H1 (cell line): ENCODE results near the gene RIN2. TPM values are rescaled to one million over a fixed set of nuclear protein-coding genes. Genes with fewer than 3 reads are reported as not detected.

Experiments
- CTCF ChIA-PET: fragments of 300-600 bp; sonication (Branson Sonifier 250); formaldehyde crosslinking; loops from one replicate; lab custom pipeline; 2021; ENCODE audit not compliant: partially characterized antibody; lab: Charles Lee
- POLR2A ChIA-PET: fragments of 300-600 bp; sonication (Branson Sonifier 250); formaldehyde crosslinking; loops from one replicate; lab custom pipeline; 2021; ENCODE audit warnings: inconsistent platforms; ENCODE audit not compliant: partially characterized antibody; lab: Charles Lee
- DNase-seq, 2 experiments: peaks; one replicate each; pipeline versions ENCODE4 v3.0.0 to v3.0.0-alpha.2; 2010 to 2022; ENCODE audit warnings: low spot score in 2 of 2, low read depth in 1 of 2, mixed read lengths in 1 of 2
- FAIRE-seq: peaks from 2 replicates; lab custom pipeline; 2011; peaks lifted over from hg19 to GRCh38; lab: Jason Lieb, UNC
- H2AFZ ChIP-seq: 2 replicates; pipeline ENCODE4 v1.8.1; 2012; ENCODE audit warnings: low read length, inconsistent platforms
- H2AK5ac ChIP-seq: 2 replicates; pipeline ENCODE4 v1.6.1; 2013; ENCODE audit warnings: low read depth, low read length
- H2BK120ac ChIP-seq: replicated peaks from 2 replicates; pipeline ENCODE3; 2013; ENCODE audit warnings: low read depth, low read length, inconsistent platforms
- H2BK12ac ChIP-seq: 2 replicates; pipeline ENCODE4 v1.6.1; 2013; ENCODE audit warnings: low read depth, low read length
- H2BK15ac ChIP-seq: 2 replicates; pipeline ENCODE4 v1.6.1; 2013; ENCODE audit warnings: low read length
- H2BK20ac ChIP-seq: 2 replicates; pipeline ENCODE4 v1.6.1; 2013; ENCODE audit warnings: low read length
- H2BK5ac ChIP-seq: 2 replicates; pipeline ENCODE4 v1.6.1; 2013; ENCODE audit warnings: low read depth, low read length
- H3K14ac ChIP-seq: 2 replicates; pipeline ENCODE4 v1.6.1; 2013; ENCODE audit warnings: inconsistent platforms; ENCODE audit not compliant: insufficient read length
- H3K18ac ChIP-seq: 2 replicates; pipeline ENCODE4 v1.6.1; 2013; ENCODE audit warnings: low read length; ENCODE audit errors: extremely low read depth
- H3K23ac ChIP-seq: 2 replicates; pipeline ENCODE4 v1.6.1; 2013; ENCODE audit warnings: inconsistent platforms; ENCODE audit not compliant: insufficient read length
- H3K23me2 ChIP-seq: 2 replicates; pipeline ENCODE4 v1.6.1; 2013; ENCODE audit warnings: low read depth, low read length
- H3K27ac ChIP-seq: 2 replicates; pipeline ENCODE4 v1.6.1; 2011; ENCODE audit warnings: low read depth, low read length, inconsistent platforms
- H3K27me3 ChIP-seq, 4 experiments: replicated peaks in 1 of 4; 1 replicate in 1 of 4; 2 replicates in 3 of 4; pipeline versions ENCODE4 v1.6.1 to v1.8.1; 2011 to 2013; ENCODE audit warnings: low read length in 3 of 4, mild to moderate bottlenecking in 3 of 4, inconsistent platforms in 2 of 4, mixed read lengths in 2 of 4, moderate library complexity in 1 of 4; ENCODE audit not compliant: control insufficient read depth in 3 of 4, insufficient read depth in 3 of 4; ENCODE audit errors: extremely low read depth in 1 of 4
- H3K36me3 ChIP-seq, 4 experiments: 2 replicates each; pipeline versions ENCODE4 v1.6.1 to v1.8.1; 2011 to 2013; ENCODE audit warnings: mild to moderate bottlenecking in 4 of 4, low read length in 3 of 4, moderate library complexity in 2 of 4, control low read depth in 1 of 4, inconsistent platforms in 1 of 4; ENCODE audit not compliant: insufficient read depth in 4 of 4, control insufficient read depth in 2 of 4
- H3K4ac ChIP-seq: replicated peaks from 2 replicates; pipeline ENCODE3; 2013; ENCODE audit warnings: low read length, low read depth, mixed read lengths, inconsistent platforms; ENCODE audit not compliant: insufficient read length
- H3K4me1 ChIP-seq, 4 experiments: replicated peaks in 1 of 4; 1 replicate in 1 of 4; 2 replicates in 3 of 4; pipeline versions ENCODE4 v1.6.1 to v1.8.1; 2011 to 2013; ENCODE audit warnings: low read length in 3 of 4, inconsistent platforms in 2 of 4, mixed read lengths in 1 of 4; ENCODE audit not compliant: insufficient read depth in 4 of 4, control insufficient read depth in 3 of 4
- H3K4me2 ChIP-seq, 2 experiments: 2 replicates each; pipeline versions ENCODE4 v1.6.1 to v1.8.1; 2011 to 2013; ENCODE audit warnings: low read depth in 2 of 2, low read length in 2 of 2, control low read depth in 1 of 2, inconsistent platforms in 1 of 2, mild to moderate bottlenecking in 1 of 2; ENCODE audit not compliant: insufficient read depth in 1 of 2
- H3K4me3 ChIP-seq, 4 experiments: fragments of 200-600, 300-600 bp in 1 of 4; sonication (generic), shearing (Covaris generic), sonication (Bioruptor Twin) in 1 of 4; 2 replicates each; pipeline versions ENCODE4 v1.5.1 to v1.8.1; 2011 to 2016; ENCODE audit warnings: low read length in 4 of 4, low read depth in 3 of 4, control low read depth in 2 of 4, inconsistent platforms in 2 of 4, mild to moderate bottlenecking in 2 of 4, mixed read lengths in 1 of 4, moderate library complexity in 1 of 4; ENCODE audit not compliant: insufficient read depth in 2 of 4; ENCODE audit errors: extremely low read depth in 1 of 4
- H3K56ac ChIP-seq: replicated peaks from 2 replicates; pipeline ENCODE3; 2013; ENCODE audit warnings: low read depth, mild to moderate bottlenecking, mixed read lengths, low read length, inconsistent platforms; ENCODE audit not compliant: insufficient read length
- H3K79me1 ChIP-seq: 2 replicates; pipeline ENCODE4 v1.6.1; 2013; ENCODE audit warnings: low read depth, low read length, control low read depth
- H3K79me2 ChIP-seq, 2 experiments: 2 replicates each; pipeline versions ENCODE4 v1.6.1 to v1.8.1; 2012 to 2013; ENCODE audit warnings: low read length in 2 of 2, mild to moderate bottlenecking in 2 of 2, inconsistent platforms in 1 of 2; ENCODE audit not compliant: insufficient read depth in 2 of 2, control insufficient read depth in 1 of 2
- H3K9ac ChIP-seq, 4 experiments: replicated peaks in 1 of 4; 1 replicate in 1 of 4; 2 replicates in 3 of 4; pipeline versions ENCODE4 v1.6.1 to v1.8.1; 2011 to 2013; ENCODE audit warnings: low read depth in 3 of 4, low read length in 3 of 4, control low read depth in 2 of 4, mild to moderate bottlenecking in 2 of 4, moderate library complexity in 2 of 4, inconsistent platforms in 1 of 4; ENCODE audit errors: extremely low read depth in 1 of 4
- H3K9me3 ChIP-seq, 2 experiments: 2 replicates each; pipeline versions ENCODE4 v1.6.1 to v1.8.1; 2012 to 2013; ENCODE audit warnings: mild to moderate bottlenecking in 2 of 2, moderate library complexity in 2 of 2, control low read depth in 1 of 2, inconsistent platforms in 1 of 2, low read depth in 1 of 2, low read length in 1 of 2, mixed read lengths in 1 of 2; ENCODE audit not compliant: insufficient read depth in 2 of 2
- H4K20me1 ChIP-seq, 2 experiments: replicated peaks in 1 of 2; 2 replicates each; pipeline versions ENCODE3 to v1.8.1; 2011 to 2013; ENCODE audit warnings: inconsistent platforms in 2 of 2, low read length in 2 of 2, mild to moderate bottlenecking in 1 of 2; ENCODE audit not compliant: insufficient read depth in 2 of 2, control insufficient read depth in 1 of 2
- H4K5ac ChIP-seq: 2 replicates; pipeline ENCODE4 v1.6.1; 2013; ENCODE audit warnings: low read length, low read depth, mixed read lengths, inconsistent platforms; ENCODE audit not compliant: insufficient read length
- H4K8ac ChIP-seq: 2 replicates; pipeline ENCODE4 v1.8.0; 2013; ENCODE audit warnings: mild to moderate bottlenecking, moderate library complexity, low read length, inconsistent platforms; ENCODE audit not compliant: insufficient read depth; ENCODE audit errors: extremely low read depth
- H4K91ac ChIP-seq: replicated peaks from 2 replicates; pipeline ENCODE3; 2013; ENCODE audit warnings: low read length, mixed read lengths, inconsistent platforms; ENCODE audit not compliant: insufficient read length
- ATF3 ChIP-seq: IDR thresholded peaks from 2 replicates; pipeline ENCODE4 v1.6.1; 2011; ENCODE audit warnings: low read depth, mild to moderate bottlenecking, low read length; ENCODE audit not compliant: insufficient read depth
- BCL11A ChIP-seq, 2 experiments: IDR thresholded peaks; one replicate each; pipeline ENCODE4 v1.6.1; 2011; ENCODE audit warnings: low read depth in 2 of 2, low read length in 2 of 2, mild to moderate bottlenecking in 2 of 2
- GTF2F1 ChIP-seq: IDR thresholded peaks from 2 replicates; pipeline ENCODE4 v1.6.1; 2012; ENCODE audit warnings: low read depth, low read length, improper control_type of control experiment, borderline replicate concordance
- HDAC6 ChIP-seq: IDR thresholded peaks from one replicate; pipeline ENCODE4 v1.7.1; 2012; ENCODE audit warnings: low read depth, mild to moderate bottlenecking, inconsistent platforms, low read length, moderate library complexity
- KDM1A ChIP-seq: fragments of 200-600, 300-600 bp; sonication (generic); IDR thresholded peaks from 2 replicates; pipeline ENCODE4 v1.7.1; 2016; ENCODE audit warnings: mild to moderate bottlenecking, low read length, borderline replicate concordance
- NRF1 ChIP-seq: IDR thresholded peaks from 2 replicates; pipeline ENCODE4 v1.6.1; 2011; ENCODE audit warnings: mild to moderate bottlenecking, low read depth, low read length, improper control_type of control experiment
- RAD21 ChIP-seq, 2 experiments: IDR thresholded peaks in 1 of 2; conservative IDR thresholded peaks in 1 of 2; 2 replicates each; pipeline ENCODE4 v1.6.1; 2011; ENCODE audit warnings: low read depth in 2 of 2, low read length in 2 of 2, improper control_type of control experiment in 1 of 2, inconsistent platforms in 1 of 2, mild to moderate bottlenecking in 1 of 2, moderate library complexity in 1 of 2
- SIX5 ChIP-seq: IDR thresholded peaks from 2 replicates; pipeline ENCODE4 v1.6.1; 2011; ENCODE audit warnings: mild to moderate bottlenecking, low read depth, low read length
- ZNF274 ChIP-seq: IDR thresholded peaks from 2 replicates; pipeline ENCODE4 v1.7.0; 2012; ENCODE audit warnings: low read length, borderline replicate concordance; ENCODE audit errors: extremely low read depth
- WGBS, 2 experiments: shearing (Covaris generic) in 1 of 2; methylation state at CpG; one replicate each; pipeline versions ENCODE4 v1.1.6 to v1.1.7; 2013 to 2015; ENCODE audit warnings: low lambda C conversion rate in 2 of 2, mixed read lengths in 2 of 2, inconsistent platforms in 1 of 2, low coverage in 1 of 2, missing lambda C conversion rate in 1 of 2; ENCODE audit not compliant: insufficient replicate concordance in 2 of 2, insufficient coverage in 1 of 2, insufficient read length in 1 of 2; ENCODE audit errors: extremely low coverage in 1 of 2, missing lambda C conversion rate in 1 of 2; 5-methylcytosine and 5-hydroxymethylcytosine counted together
- polyA plus RNA-seq, 7 experiments: library from polyadenylated mRNA; depleted of rRNA in 3 of 7; stranded (reverse) in 5 of 7; unstranded in 2 of 7; fragments of >200 nt in 5 of 7; fragments of 200-250 nt in 2 of 7; gene quantifications; 1 replicate in 5 of 7; 2 replicates in 1 of 7; 4 replicates in 1 of 7; pipeline versions ENCODE4 v1.2.1 to v1.2.3, GENCODE V29; 2011 to 2013; ENCODE audit warnings: missing spikeins in 2 of 7, mixed read lengths in 2 of 7
- total RNA-seq: library from RNA; stranded (reverse); fragmentation: NEBNext Ultra II Directional; extraction: Animal tissue kit (Norgen Biotek cat#: 25700); gene quantifications from 2 replicates; pipeline ENCODE4 v1.2.1, GENCODE V29; 2021
- TF ChIP-seq, protein P1 (sequence below): IDR thresholded peaks from 2 replicates; pipeline ENCODE4 v1.6.1; 2011; ENCODE audit warnings: low read length, improper control_type of control experiment

RIN2 gene
- total and polyA plus RNA-seq, 2 of the 8 experiments (the other 6 are each of a cell fraction or from before 2014, with no cell fraction given), result 0.20 to 1.3 TPM

- H3K79me2 ChIP-seq, result no peaks in the 10 kb centered on the region
- TF ChIP-seq ATF3 (no peak), HDAC6 (no peak), ZNF274 (no peak), BCL11A (IDR thresholded peaks at IDR 0.05; ENCODE audit: low read depth in 2 of 2, low read length in 2 of 2) (no peak), NRF1 (no peak), KDM1A (no peak), GTF2F1 (no peak), SIX5 (no peak), RAD21 (IDR thresholded peaks at IDR 0.05 in 1 of 2, conservative IDR thresholded peaks at IDR 0.05 in 1 of 2; ENCODE audit: low read depth in 2 of 2, low read length in 2 of 2) (no peak)
- TF ChIP-seq, protein P1, sequence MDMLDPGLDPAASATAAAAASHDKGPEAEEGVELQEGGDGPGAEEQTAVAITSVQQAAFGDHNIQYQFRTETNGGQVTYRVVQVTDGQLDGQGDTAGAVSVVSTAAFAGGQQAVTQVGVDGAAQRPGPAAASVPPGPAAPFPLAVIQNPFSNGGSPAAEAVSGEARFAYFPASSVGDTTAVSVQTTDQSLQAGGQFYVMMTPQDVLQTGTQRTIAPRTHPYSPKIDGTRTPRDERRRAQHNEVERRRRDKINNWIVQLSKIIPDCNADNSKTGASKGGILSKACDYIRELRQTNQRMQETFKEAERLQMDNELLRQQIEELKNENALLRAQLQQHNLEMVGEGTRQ, result no peak
- TF ChIP-seq, all 59 proteins: peak for 0
Measured at GRCh38 chr20:19760371-19760721, 2.3 kb downstream of the RIN2 start.

More at GRCh38 chr20:19760371-19760721, 2.3 kb downstream of the RIN2 start:
- H3K36me3 ChIP-seq, result no peaks in the 10 kb centered on the region
- H4K5ac ChIP-seq, result no peak overlapping the region
- WGBS, 2 experiments, result 93% methylated on average over 3 of the region's 3 CpGs; no CpG with 5 or more reads in 1 of the 2 experiments
- H2AK5ac ChIP-seq, result no peak overlapping the region
- H3K9ac ChIP-seq, result no peak overlapping the region
- peaks cover 0 to 2% of the 10 kb centered on the region in 2 experiments for H4K20me1 ChIP-seq
- no peak overlapping the region for H3K23ac ChIP-seq
- ChIA-PET POLR2A (interaction anchor here (3.5 kb wide), 1 partner anchor 15 kb away, joined by 8 read pairs; no protein-coding TSS in a partner anchor), CTCF (interaction anchor here (0.6 to 1.2 kb wide), 4 partner anchors 11 to 856 kb away, joined by 3 to 4 read pairs (median 3); no protein-coding TSS in a partner anchor)
- peaks cover 13% of the 10 kb centered on the region for H3K23me2 ChIP-seq
- no peak for FAIRE-seq
- H4K91ac ChIP-seq, result no peak overlapping the region
- no peak overlapping the region for H2AFZ ChIP-seq
- H2BK120ac ChIP-seq, result no peak overlapping the region
- no peak overlapping the region for H2BK12ac ChIP-seq
- H2BK15ac ChIP-seq, result peak overlapping the region; percentile 23; the same call in 1 of the 2 replicates
- H2BK5ac ChIP-seq, result no peak overlapping the region
- no peak overlapping the region for H2BK20ac ChIP-seq
- no peaks in the 10 kb centered on the region for H3K9me3 ChIP-seq
- no peak overlapping the region for H3K18ac ChIP-seq
- no peak overlapping the region for H3K4me2 ChIP-seq
- peak in 1 of 2 experiments; percentile 16 for DNase-seq
- no peak overlapping the region for H3K56ac ChIP-seq
- H3K27ac ChIP-seq, result no peak overlapping the region
- peaks cover 0 to 4% (median 0%) of the 10 kb centered on the region in 4 experiments; a peak in 2 of 7 replicates for H3K4me1 ChIP-seq
- no peak overlapping the region for H4K8ac ChIP-seq
- no peak overlapping the region for H3K14ac ChIP-seq
- no peaks in the 10 kb centered on the region for H3K79me1 ChIP-seq
- peaks cover 0 to 16% (median 10%) of the 10 kb centered on the region in 4 experiments; a peak in 4 of 7 replicates for H3K27me3 ChIP-seq
- H3K4ac ChIP-seq, result no peak overlapping the region
- no peak overlapping the region for H3K4me3 ChIP-seq
